ENCODE data around the gene THAP10.
A peak's percentile ranks its signal among the peaks of the same experiment; 100 is the strongest.
"Not testable (repeated sequence)": the region's sequence is repeated elsewhere in the genome, so short reads cannot be mapped to it uniquely, and the experiment has no call there.

Gene THAP10

GRCh38 chr15:70892002-70892911 lies at the start of gene THAP10, which contains the start of gene LRRC49:
Gene THAP10 (minus strand): TSS chr15:70892433. CDS start chr15:70892272, 161 bp downstream.
Gene LRRC49 (plus strand): TSS chr15:70892826. CDS start chr15:70892895, 69 bp downstream.
- H3K27ac ChIP-seq = peak within 1 kb of the TSS; percentile 75
- DNase-seq (ENCODE audit: low read depth, low spot score) = peak; percentile 88

- H3K27ac ChIP-seq = no peak overlapping the region
- DNase-seq (ENCODE audit: low read depth, low spot score) = no peak
Observed at GRCh38 chr15:70936326-70936725, 44.1 kb upstream of the THAP10 start.

DNA sequence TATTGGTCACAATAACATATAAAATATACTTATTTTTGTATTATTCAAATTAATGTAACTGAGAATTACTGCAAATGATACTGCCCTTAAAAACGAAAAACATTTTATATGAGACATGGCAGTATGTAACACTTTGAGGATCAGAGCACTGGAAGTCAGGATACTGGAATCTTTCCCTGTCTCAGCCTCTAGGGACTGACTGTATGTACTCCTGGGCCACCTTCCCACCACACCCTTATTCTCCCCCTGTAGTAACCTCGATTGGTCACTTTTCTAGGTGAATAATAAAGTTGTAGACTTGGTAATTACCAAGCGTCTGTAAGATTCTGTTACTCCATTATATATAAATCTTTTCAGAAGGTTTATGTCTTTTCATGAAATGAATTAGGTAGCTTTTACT lies 43.4 kb upstream of the THAP10 start:
- no peak overlapping the region for H3K27ac ChIP-seq
- DNase-seq (ENCODE audit: low read depth, low spot score) = no peak

GRCh38 chr15:70933411-70933810 lies 41.2 kb upstream of the THAP10 start:
- H3K27ac ChIP-seq = no peak overlapping the region
- no peak for DNase-seq (ENCODE audit: low read depth, low spot score)

- DNase-seq (ENCODE audit: low read depth, low spot score) = no peak
- no peak overlapping the region for H3K27ac ChIP-seq
Observed at GRCh38 chr15:70932397-70932796, 40.2 kb upstream of the THAP10 start.

- no peak overlapping the region for H3K27ac ChIP-seq
- no peak for DNase-seq (ENCODE audit: low read depth, low spot score)
Observed at GRCh38 chr15:70931821-70932220, 39.6 kb upstream of the THAP10 start.

DNA sequence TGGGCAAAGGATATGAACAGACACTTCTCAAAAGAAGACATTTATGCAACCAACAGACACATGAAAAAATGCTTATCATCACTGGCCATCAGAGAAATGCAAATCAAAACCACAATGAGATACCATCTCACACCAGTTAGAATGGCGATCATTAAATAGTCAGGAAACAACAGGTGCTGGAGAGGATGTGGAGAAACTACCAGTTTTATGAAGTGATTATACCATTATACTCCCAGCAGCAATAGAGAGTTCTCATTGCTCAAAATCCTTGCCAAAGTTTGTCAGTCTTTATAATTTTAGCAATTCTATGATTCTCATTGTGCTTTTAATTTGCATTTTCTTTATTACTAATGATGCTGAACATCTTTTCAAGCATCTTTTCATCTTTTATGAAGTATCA lies 34.7 kb upstream of the THAP10 start:
- not testable (repeated sequence) for DNase-seq (ENCODE audit: low read depth, low spot score); H3K27ac ChIP-seq

- no peak overlapping the region for H3K27ac ChIP-seq
- no peak for DNase-seq (ENCODE audit: low read depth, low spot score)
Observed at GRCh38 chr15:70923311-70924080, 31.3 kb upstream of the THAP10 start.

GRCh38 chr15:70922119-70922518 lies 29.9 kb upstream of the THAP10 start:
- no peak for DNase-seq (ENCODE audit: low read depth, low spot score)
- no peak overlapping the region for H3K27ac ChIP-seq

DNA sequence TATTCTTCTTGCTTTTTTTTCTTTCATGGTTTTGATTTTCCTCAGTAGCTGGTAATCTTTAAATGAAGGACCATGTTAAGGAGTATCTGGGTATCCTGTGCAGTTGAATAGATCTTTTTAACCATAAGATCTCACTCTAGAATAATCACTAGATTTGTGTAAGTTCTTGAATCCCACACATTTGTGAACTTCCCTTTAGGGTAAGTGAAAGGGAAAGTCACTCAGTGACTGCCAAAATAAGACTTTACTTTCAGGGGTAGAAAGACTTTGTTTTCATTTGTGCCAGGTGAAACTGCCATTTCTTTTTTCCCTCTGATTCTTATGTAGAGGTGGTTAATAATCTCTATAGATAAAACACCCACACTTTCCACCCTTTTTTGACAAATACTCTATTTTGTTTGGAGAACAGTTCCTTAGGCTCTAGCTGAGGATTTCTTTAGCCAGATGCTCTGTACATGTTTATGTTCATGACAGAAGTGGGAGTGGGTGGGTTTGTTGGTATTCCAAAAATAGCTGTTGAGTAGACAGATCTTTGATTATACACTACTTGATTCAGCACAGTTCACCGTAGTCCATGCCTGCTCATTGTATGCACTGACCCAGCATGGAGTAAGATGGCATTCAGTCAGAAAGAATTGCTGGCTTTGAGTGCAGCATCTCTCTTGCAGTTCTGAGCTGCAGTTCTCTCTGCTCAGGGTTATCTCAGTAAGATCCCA lies 28.9 kb upstream of the THAP10 start:
- H3K27ac ChIP-seq = no peak overlapping the region
- no peak for DNase-seq (ENCODE audit: low read depth, low spot score)

DNA sequence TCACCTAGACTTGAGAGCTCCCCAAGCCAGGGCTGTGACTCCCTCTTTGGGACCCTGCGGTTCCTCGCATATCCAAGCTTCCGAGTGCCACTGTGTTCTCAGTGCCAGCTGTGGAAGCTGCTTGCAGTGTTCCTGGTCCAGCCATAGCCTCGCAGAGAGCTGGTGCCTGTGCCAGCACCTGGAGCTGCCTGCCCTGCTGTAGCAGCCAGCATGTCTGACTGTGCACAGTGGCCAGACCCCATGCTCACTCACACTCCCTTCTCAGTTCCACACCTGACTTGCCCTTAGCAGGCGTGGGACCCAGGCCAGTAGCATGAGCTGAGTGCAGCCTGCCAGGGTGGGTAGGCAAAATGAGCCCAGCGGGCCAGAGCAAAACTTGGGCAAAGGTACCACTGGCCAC lies 25.7 kb upstream of the THAP10 start:
- H3K27ac ChIP-seq = no peak overlapping the region
- DNase-seq (ENCODE audit: low read depth, low spot score) = no peak

- no peak overlapping the region for H3K27ac ChIP-seq
- no peak for DNase-seq (ENCODE audit: low read depth, low spot score)
Observed at GRCh38 chr15:70916531-70916930, 24.3 kb upstream of the THAP10 start.

DNA sequence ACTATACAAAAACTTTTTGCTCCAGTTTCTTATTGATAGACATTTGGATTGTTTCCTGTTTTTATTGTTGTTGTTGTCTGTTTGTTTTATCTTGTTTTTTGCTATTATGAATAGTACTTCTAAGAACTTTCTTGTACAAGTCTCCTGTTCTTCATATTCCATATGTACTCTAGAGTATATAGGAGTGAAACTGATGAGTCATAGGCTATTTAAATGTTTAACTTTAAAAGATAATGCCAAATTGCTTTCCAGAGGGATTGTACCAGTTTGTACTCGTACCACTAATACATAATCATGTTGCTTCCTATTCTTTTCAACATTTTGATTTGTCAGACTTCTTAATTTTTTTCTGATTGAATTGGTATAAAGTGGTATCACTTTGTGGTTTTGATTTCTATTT lies 20.0 kb upstream of the THAP10 start:
- H3K27ac ChIP-seq = no peak overlapping the region

DNA sequence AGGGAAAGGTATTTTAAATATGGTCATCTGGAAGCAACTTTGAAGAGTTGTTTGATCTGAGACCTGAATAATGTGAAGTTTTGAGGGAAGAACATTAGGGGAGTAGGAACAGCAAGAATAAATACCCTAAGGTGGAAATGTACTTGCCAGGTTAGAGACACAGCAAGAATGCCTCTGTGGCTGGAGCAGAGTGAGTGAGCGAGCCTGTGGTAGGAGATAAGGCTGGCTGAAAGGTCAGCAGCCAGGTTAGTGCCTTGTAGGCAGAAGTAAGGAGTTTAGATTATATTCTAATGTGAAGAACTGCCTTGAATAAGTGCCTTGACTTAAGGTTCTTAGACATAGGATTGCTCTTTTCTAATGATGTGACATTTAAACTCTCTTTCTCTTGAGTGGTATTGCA lies 18.7 kb upstream of the THAP10 start:
- H3K27ac ChIP-seq = no peak overlapping the region
- no peak for DNase-seq (ENCODE audit: low read depth, low spot score)

More for the DNA sequence above, 20.0 kb upstream of the THAP10 start:
- no peak for DNase-seq (ENCODE audit: low read depth, low spot score)

- H3K27ac ChIP-seq = no peak overlapping the region
- DNase-seq (ENCODE audit: low read depth, low spot score) = no peak
Observed at GRCh38 chr15:70907784-70908471, 15.7 kb upstream of the THAP10 start.

- no peak overlapping the region for H3K27ac ChIP-seq
- DNase-seq (ENCODE audit: low read depth, low spot score) = no peak
Observed at GRCh38 chr15:70906842-70907241, 14.6 kb upstream of the THAP10 start.

GRCh38 chr15:70902107-70902506 lies 9.9 kb upstream of the THAP10 start:
- peak; percentile 83 for DNase-seq (ENCODE audit: low read depth, low spot score)
- peak overlapping the region; percentile 91 for H3K27ac ChIP-seq

GRCh38 chr15:70892912-70893560 lies 803 bp upstream of the THAP10 start:
- H3K27ac ChIP-seq = peak overlapping the region; percentile 75
- DNase-seq (ENCODE audit: low read depth, low spot score) = peak; percentile 5

GRCh38 chr15:70882361-70882760 lies 9.9 kb downstream of the THAP10 start:
- no peak overlapping the region for H3K27ac ChIP-seq
- DNase-seq (ENCODE audit: low read depth, low spot score) = no peak
